ENCODE results near the gene LRRC39. TPM values are rescaled to one million over a fixed set of nuclear protein-coding genes. Genes with fewer than 3 reads are reported as not detected.

The LRRC39 gene
- polyA plus RNA-seq, 1 experiment, result 0.28 TPM

DNA sequence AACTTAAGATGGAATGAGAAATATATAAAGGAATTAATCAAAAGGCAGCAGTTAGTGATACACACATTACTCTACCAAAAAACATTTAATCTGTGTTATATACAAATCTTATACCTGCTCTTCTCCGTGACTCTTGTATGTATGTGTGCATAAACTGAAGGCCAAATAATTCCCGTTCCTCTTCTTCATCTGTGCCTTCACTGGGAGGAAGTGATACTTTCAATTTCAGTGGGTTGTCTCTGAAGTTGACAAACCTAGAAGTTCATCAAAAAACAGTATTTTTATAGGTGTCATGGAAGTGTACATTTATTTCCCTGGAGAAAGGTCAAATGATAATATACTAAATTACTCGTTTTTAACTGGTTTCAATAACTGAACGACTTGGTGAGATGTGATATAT is 25.8 kb downstream of the LRRC39 start:
- Histone ChIP-seq H3K27me3 (ENCODE audit: control insufficient read depth, insufficient read depth, low read length) (no peaks in the 10 kb centered on the region), H3K4me3 (ENCODE audit: low read depth, low read length) (no peak overlapping the region), H3K36me3 (ENCODE audit: control insufficient read depth, insufficient read depth, low read length) (peaks cover 2% of the 10 kb centered on the region)
- CTCF ChIA-PET, result no interaction called here
- POLR2A ChIA-PET, result no interaction called here
- TF ChIP-seq, protein P1, sequence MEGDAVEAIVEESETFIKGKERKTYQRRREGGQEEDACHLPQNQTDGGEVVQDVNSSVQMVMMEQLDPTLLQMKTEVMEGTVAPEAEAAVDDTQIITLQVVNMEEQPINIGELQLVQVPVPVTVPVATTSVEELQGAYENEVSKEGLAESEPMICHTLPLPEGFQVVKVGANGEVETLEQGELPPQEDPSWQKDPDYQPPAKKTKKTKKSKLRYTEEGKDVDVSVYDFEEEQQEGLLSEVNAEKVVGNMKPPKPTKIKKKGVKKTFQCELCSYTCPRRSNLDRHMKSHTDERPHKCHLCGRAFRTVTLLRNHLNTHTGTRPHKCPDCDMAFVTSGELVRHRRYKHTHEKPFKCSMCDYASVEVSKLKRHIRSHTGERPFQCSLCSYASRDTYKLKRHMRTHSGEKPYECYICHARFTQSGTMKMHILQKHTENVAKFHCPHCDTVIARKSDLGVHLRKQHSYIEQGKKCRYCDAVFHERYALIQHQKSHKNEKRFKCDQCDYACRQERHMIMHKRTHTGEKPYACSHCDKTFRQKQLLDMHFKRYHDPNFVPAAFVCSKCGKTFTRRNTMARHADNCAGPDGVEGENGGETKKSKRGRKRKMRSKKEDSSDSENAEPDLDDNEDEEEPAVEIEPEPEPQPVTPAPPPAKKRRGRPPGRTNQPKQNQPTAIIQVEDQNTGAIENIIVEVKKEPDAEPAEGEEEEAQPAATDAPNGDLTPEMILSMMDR (IDR thresholded peaks at IDR 0.05; ENCODE audit: insufficient read depth, low read depth, low read length), result no peak
- no peak for DNase-seq (ENCODE audit: low read depth)

DNA sequence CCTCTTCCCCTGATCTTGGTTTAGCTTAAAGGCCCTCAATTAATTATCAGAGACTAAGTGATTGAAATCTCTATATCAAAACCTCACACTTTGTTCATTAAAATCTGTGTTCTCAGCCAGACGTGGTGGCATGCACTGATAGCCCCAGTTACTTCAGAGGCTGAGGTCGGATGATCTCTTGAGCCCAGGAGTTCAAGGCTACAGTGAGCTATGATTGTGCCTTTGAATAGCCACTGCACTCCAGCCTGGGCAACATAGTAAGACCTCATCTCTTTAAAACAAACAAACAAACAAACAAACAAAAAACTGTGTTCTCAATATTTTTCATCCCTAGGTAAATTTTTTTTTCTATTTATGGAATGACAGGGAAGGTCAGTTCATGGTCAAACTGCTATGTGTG is 26.4 kb downstream of the LRRC39 start:
- ChIA-PET POLR2A (no interaction called here), CTCF (no interaction called here)
- Histone ChIP-seq H3K36me3 (ENCODE audit: control insufficient read depth, insufficient read depth, low read length) (peaks cover 3% of the 10 kb centered on the region), H3K27me3 (ENCODE audit: control insufficient read depth, insufficient read depth, low read length) (no peaks in the 10 kb centered on the region), H3K4me3 (ENCODE audit: low read depth, low read length) (no peak overlapping the region)
- DNase-seq (ENCODE audit: low read depth), result no peak
- TF ChIP-seq, protein P1 (IDR thresholded peaks at IDR 0.05; ENCODE audit: insufficient read depth, low read depth, low read length), result no peak

DNA sequence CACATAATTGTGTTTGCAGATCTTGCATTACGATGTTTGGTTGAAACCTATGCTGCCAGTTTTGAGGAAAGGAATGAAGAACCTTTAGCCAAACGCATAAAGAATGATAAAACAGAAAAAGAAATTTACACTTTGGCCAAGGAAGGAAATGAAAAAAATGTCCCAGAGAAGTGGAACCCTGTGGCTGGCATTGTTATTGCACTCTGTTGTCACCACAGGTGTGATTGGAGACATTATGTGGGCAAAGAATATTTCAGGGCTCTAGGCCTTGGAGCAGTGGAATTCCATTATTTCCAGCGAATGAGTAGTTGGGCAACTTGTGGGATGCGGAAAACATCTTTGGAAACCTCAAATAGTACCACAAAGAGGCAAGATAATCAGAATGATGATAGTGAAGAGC is 30.2 kb downstream of the LRRC39 start:
- Histone ChIP-seq H3K36me3 (ENCODE audit: control insufficient read depth, insufficient read depth, low read length) (peaks cover 3% of the 10 kb centered on the region), H3K4me3 (ENCODE audit: low read depth, low read length) (no peak overlapping the region), H3K27me3 (ENCODE audit: control insufficient read depth, insufficient read depth, low read length) (no peaks in the 10 kb centered on the region)
- ChIA-PET POLR2A (no interaction called here), CTCF (interaction anchor here (0.6 to 0.9 kb wide), 2 partner anchors 9 to 105 kb away, joined by 3 read pairs; no protein-coding TSS in a partner anchor)
- TF ChIP-seq, protein P1 (IDR thresholded peaks at IDR 0.05; ENCODE audit: insufficient read depth, low read depth, low read length), result no peak
- no peak for DNase-seq (ENCODE audit: low read depth)

DNA sequence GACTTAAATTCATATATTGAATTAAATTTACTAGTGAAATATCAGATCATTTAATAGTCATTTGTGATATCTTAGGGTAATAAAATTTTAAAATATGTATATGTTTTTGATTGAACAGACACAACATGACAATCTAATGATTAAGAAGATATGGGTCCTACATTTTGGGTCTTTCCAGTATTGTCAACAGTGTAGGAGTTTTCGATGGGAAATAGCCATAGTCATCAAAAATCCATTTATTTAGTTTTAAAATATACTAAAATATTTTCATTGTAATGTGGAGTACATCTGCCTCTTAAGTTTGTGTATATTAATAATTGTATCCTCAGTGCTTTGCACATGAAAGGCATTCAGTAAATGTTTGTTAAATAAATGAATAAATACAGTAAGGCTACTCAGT is 31.1 kb downstream of the LRRC39 start:
- Histone ChIP-seq H3K36me3 (ENCODE audit: control insufficient read depth, insufficient read depth, low read length) (peaks cover 3% of the 10 kb centered on the region), H3K4me3 (ENCODE audit: low read depth, low read length) (no peak overlapping the region), H3K27me3 (ENCODE audit: control insufficient read depth, insufficient read depth, low read length) (no peaks in the 10 kb centered on the region)
- TF ChIP-seq, protein P1 (IDR thresholded peaks at IDR 0.05; ENCODE audit: insufficient read depth, low read depth, low read length), result no peak
- ChIA-PET POLR2A (no interaction called here), CTCF (interaction anchor here (0.9 kb wide), 1 partner anchor 10 kb away, joined by 3 read pairs; no protein-coding TSS in a partner anchor)
- DNase-seq (ENCODE audit: low read depth), result no peak

DNA sequence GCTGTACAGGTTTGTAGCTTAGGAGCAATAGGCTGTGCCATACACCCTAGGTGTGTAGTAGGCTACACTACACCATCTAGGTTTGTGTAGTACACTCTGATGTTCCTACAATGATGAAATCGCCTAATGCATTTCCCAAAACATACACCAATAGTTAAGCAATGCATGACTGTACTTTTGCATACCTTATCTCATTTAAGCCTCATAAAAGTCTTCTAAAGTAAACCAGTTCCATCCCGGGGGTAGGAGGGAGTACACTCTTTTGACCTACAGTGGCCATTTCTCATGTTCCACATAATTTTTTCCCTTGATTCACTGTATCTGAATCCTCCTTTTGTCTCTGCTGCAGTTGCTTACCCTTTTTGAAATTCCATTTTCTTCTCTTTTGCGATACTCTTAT is 32.9 kb downstream of the LRRC39 start:
- ChIA-PET POLR2A (no interaction called here), CTCF (no interaction called here)
- H3K36me3 ChIP-seq (ENCODE audit: control insufficient read depth, insufficient read depth, low read length), result peaks cover 8% of the 10 kb centered on the region

More for the DNA sequence above, 32.9 kb downstream of the LRRC39 start:
- H3K27me3 ChIP-seq (ENCODE audit: control insufficient read depth, insufficient read depth, low read length), result no peaks in the 10 kb centered on the region
- no peak overlapping the region for H3K4me3 ChIP-seq (ENCODE audit: low read depth, low read length)
- TF ChIP-seq, protein P1 (IDR thresholded peaks at IDR 0.05; ENCODE audit: insufficient read depth, low read depth, low read length), result no peak
- DNase-seq (ENCODE audit: low read depth), result no peak
